Calu3 (cell line): ENCODE data around the gene SCD. TPM values are rescaled to one million over a fixed set of nuclear protein-coding genes. Genes with fewer than 3 reads are reported as not detected.
"Not testable (repeated sequence)": the region's sequence is repeated elsewhere in the genome, so short reads cannot be mapped to it uniquely, and the experiment has no call there.

Experiments
- Bru-seq: library from RNA; stranded (reverse); fragments of 400-500 nt; gene quantifications from one replicate; lab custom pipeline; 2021; lab: Mats Ljungman, UMichigan
- BruChase-seq, 2 experiments: library from RNA; stranded (reverse); fragments of 400-500 nt; gene quantifications; one replicate each; lab custom pipeline; 2021; lab: Mats Ljungman, UMichigan
- BruUV-seq: library from RNA; stranded (reverse); fragments of 400-500 nt; replicated peaks from 2 replicates; lab custom pipeline; 2021; lab: Mats Ljungman, UMichigan
- CTCF ChIA-PET: fragments of 300-600 bp; sonication (Branson Sonifier 250); formaldehyde crosslinking; loops from one replicate; lab custom pipeline; 2022; ENCODE audit warnings: antibody characterized with exemption; lab: Charles Lee
- DNase-seq: peaks from one replicate; pipeline ENCODE4 v3.0.0; 2022
- H3K27ac Mint-ChIP-seq: one replicate; pipeline ENCODE4 v1.8.0; 2022; ENCODE audit warnings: mixed read lengths; ENCODE audit not compliant: unreplicated experiment
- H3K27me3 Mint-ChIP-seq: one replicate; pipeline ENCODE4 v1.8.0; 2022; ENCODE audit warnings: mixed read lengths; ENCODE audit not compliant: unreplicated experiment
- H3K36me3 Mint-ChIP-seq: one replicate; pipeline ENCODE4 v1.8.0; 2022; ENCODE audit warnings: mild to moderate bottlenecking, moderate library complexity, mixed read lengths; ENCODE audit not compliant: insufficient read depth, unreplicated experiment
- H3K4me1 Mint-ChIP-seq: one replicate; pipeline ENCODE4 v1.8.0; 2022; ENCODE audit warnings: mild to moderate bottlenecking, low read depth, mixed read lengths; ENCODE audit not compliant: unreplicated experiment
- H3K4me3 Mint-ChIP-seq: one replicate; pipeline ENCODE4 v1.8.0; 2022; ENCODE audit warnings: mild to moderate bottlenecking, low read depth, moderate library complexity, mixed read lengths; ENCODE audit not compliant: unreplicated experiment
- H3K9me3 Mint-ChIP-seq: one replicate; pipeline ENCODE4 v1.8.0; 2022; ENCODE audit warnings: low read depth, mixed read lengths; ENCODE audit not compliant: unreplicated experiment
- intact Hi-C: fragments of 100-400 bp; cut with micrococcal nuclease; formaldehyde crosslinking; loops from one replicate; pipeline ENCODE4 v1.10.0; 2022; ENCODE audit not compliant: unreplicated experiment
- long read RNA-seq: library from polyadenylated mRNA; stranded (forward); transcript quantifications from one replicate; pipeline ENCODE4 v2.0.0, GENCODE V29; 2022
- total RNA-seq: library from RNA; stranded (reverse); gene quantifications from 2 replicates; pipeline ENCODE4 v1.2.3, GENCODE V29; 2022
- TF ChIP-seq, protein P1 (sequence below): fragments of 200-600 bp; IDR thresholded peaks from one replicate; pipeline ENCODE4 v1.8.0; 2022; ENCODE audit warnings: antibody characterized with exemption; ENCODE audit not compliant: unreplicated experiment

Gene SCD
- total RNA-seq (173 and 225 TPM in 2 replicates), Bru-seq, nascent RNA (percentile 84 among the genes with signal in this experiment), BruChase-seq, experiment 1, labeled RNA remaining after a 6-hour chase (percentile 98 among the genes with signal in this experiment), BruChase-seq, experiment 2, labeled RNA remaining after a 2-hour chase (percentile 97 among the genes with signal in this experiment)
- long read RNA-seq, full-length matches to known transcripts: 35 of 89 reads
- long read RNA-seq, partial matches to known transcripts: 53 of 89 reads
- long read RNA-seq, other reads (novel, unspliced or antisense): 1 of 89 reads

DNA sequence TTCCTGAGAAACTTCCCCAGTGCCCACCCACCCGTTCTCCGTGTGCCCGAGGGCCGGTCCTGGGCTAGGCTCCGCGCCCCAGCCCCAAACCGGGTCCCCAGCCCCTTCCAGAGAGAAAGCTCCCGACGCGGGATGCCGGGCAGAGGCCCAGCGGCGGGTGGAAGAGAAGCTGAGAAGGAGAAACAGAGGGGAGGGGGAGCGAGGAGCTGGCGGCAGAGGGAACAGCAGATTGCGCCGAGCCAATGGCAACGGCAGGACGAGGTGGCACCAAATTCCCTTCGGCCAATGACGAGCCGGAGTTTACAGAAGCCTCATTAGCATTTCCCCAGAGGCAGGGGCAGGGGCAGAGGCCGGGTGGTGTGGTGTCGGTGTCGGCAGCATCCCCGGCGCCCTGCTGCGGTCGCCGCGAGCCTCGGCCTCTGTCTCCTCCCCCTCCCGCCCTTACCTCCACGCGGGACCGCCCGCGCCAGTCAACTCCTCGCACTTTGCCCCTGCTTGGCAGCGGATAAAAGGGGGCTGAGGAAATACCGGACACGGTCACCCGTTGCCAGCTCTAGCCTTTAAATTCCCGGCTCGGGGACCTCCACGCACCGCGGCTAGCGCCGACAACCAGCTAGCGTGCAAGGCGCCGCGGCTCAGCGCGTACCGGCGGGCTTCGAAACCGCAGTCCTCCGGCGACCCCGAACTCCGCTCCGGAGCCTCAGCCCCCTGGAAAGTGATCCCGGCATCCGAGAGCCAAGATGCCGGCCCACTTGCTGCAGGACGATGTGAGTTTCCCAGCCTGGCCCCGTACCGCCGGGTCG is at the start of gene SCD:
SCD (plus strand) TSS at position 469 of the 803 bp plus-strand sequence; CDS start at position 741, 272 bp downstream.
- BruUV-seq: no TSS peak
- H3K4me1 Mint-ChIP-seq: peaks cover 35% of the 10 kb centered on the region
- TF ChIP-seq, protein P1, sequence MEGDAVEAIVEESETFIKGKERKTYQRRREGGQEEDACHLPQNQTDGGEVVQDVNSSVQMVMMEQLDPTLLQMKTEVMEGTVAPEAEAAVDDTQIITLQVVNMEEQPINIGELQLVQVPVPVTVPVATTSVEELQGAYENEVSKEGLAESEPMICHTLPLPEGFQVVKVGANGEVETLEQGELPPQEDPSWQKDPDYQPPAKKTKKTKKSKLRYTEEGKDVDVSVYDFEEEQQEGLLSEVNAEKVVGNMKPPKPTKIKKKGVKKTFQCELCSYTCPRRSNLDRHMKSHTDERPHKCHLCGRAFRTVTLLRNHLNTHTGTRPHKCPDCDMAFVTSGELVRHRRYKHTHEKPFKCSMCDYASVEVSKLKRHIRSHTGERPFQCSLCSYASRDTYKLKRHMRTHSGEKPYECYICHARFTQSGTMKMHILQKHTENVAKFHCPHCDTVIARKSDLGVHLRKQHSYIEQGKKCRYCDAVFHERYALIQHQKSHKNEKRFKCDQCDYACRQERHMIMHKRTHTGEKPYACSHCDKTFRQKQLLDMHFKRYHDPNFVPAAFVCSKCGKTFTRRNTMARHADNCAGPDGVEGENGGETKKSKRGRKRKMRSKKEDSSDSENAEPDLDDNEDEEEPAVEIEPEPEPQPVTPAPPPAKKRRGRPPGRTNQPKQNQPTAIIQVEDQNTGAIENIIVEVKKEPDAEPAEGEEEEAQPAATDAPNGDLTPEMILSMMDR: no peak
- no peaks in the 10 kb centered on the region for H3K27me3 Mint-ChIP-seq
- H3K36me3 Mint-ChIP-seq: peaks cover 65% of the 10 kb centered on the region
- DNase-seq: peak; percentile 81
- intact Hi-C loops: loop anchor here (2.0 kb wide), 1 partner anchor 26 kb away; no protein-coding TSS in a partner anchor
- CTCF ChIA-PET: interaction anchor here (0.7 to 2.9 kb wide), 5 partner anchors 18 to 216 kb away, joined by 3 to 12 read pairs (median 8); no protein-coding TSS in a partner anchor
- H3K27ac Mint-ChIP-seq: peak within 1 kb of the TSS; percentile 91
- no peaks in the 10 kb centered on the region for H3K9me3 Mint-ChIP-seq
- peak within 1 kb of the TSS; percentile 96 for H3K4me3 Mint-ChIP-seq

DNA sequence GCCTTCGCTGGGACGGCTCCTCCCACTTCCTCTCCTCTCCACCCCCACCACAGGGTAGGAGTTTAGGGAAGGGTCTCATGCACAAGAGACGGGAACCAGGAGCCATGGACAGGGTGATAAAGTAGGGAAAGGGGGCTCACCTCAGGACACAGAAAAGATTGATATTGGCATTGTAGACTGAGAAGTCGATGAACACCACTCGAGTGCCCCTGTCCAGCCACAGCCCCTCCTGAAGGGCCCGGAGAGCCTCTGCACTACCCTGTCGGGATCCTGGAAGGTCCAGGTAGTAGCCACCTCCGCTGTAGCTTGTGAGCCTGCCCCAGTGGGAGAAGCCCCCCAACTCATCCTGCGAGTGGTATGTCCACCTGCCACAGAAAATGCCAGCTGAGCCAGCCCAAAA is 49.8 kb upstream of the SCD start:
- H3K36me3 Mint-ChIP-seq: no peaks in the 10 kb centered on the region
- H3K9me3 Mint-ChIP-seq: no peaks in the 10 kb centered on the region
- CTCF ChIA-PET: no interaction called here
- BruUV-seq: no TSS peak
- H3K4me3 Mint-ChIP-seq: no peak overlapping the region
- intact Hi-C loops: no loop called here
- TF ChIP-seq, protein P1: no peak
- no peak for DNase-seq
- H3K4me1 Mint-ChIP-seq: peaks cover 14% of the 10 kb centered on the region
- H3K27ac Mint-ChIP-seq: no peak overlapping the region
- H3K27me3 Mint-ChIP-seq: peaks cover 61% of the 10 kb centered on the region

DNA sequence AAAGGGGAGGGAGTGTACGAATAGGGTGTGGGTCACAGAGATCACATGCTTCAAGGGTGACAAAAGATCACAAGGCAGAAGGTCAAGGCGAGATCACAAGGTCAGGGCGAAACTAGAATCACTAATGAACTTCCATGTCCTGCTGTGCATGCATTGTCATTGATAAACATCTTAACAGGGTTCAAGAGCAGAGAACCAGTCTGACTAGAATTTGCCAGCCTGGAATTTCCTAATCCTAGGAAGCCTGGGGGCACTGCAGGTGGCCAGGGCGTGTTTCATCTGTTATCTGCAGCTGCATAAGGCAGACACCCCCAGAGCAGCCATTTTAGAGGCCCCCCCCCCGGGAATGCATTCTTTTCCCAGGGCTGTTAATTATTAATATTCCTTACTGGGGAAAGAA is 45.9 kb upstream of the SCD start:
- BruUV-seq, H3K27ac Mint-ChIP-seq, H3K4me1 Mint-ChIP-seq, H3K4me3 Mint-ChIP-seq, H3K36me3 Mint-ChIP-seq, CTCF ChIA-PET, H3K9me3 Mint-ChIP-seq: not testable (repeated sequence)
- intact Hi-C loops: loop anchor here (10.0 kb wide), 1 partner anchor 214 kb away; the partner anchor contains the start of gene SEC31B
- DNase-seq: peak; percentile 16
- H3K27me3 Mint-ChIP-seq: peaks cover 37% of the 10 kb centered on the region

DNA sequence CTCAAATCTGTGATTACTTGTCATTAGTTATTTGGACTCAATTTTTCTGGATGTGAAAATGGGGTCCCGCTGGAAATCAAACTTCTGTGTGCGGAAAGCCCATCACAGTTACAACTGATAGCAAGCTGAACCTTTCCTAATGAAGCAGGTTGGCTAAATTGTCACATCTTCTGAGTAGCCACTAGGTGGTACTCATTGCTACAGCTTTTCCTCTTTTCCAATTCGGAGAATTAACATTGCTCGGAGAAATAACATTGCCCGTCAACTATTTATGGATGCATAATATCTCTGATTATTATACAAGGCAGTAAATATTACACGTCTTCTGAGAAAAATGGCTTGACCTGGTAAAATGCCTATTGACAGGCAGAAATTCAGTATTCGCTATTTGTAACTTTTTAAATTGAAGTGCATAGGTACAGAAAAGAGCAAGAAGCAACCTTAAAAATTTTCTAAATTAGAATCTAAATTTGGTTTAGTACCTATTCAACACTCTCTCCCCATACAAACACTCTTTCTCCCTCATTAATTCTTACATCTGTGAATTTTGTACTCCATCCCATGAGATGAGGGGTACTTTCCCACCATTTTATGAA is 43.2 kb upstream of the SCD start:
- BruUV-seq: no TSS peak
- peaks cover 8% of the 10 kb centered on the region for H3K4me1 Mint-ChIP-seq
- no peaks in the 10 kb centered on the region for H3K36me3 Mint-ChIP-seq
- no peak for DNase-seq
- no peak overlapping the region for H3K27ac Mint-ChIP-seq
- CTCF ChIA-PET: interaction anchor here (1.0 kb wide), 1 partner anchor 205 kb away, joined by 3 read pairs; no protein-coding TSS in a partner anchor
- TF ChIP-seq, protein P1: peak; percentile 42
- H3K27me3 Mint-ChIP-seq: peaks cover 10% of the 10 kb centered on the region
- no peak overlapping the region for H3K4me3 Mint-ChIP-seq
- H3K9me3 Mint-ChIP-seq: no peaks in the 10 kb centered on the region
- intact Hi-C loops: loop anchor here (1.0 to 10.0 kb wide), 2 partner anchors 129 to 211 kb away; partner anchors contain the start of gene SEC31B
